Measurements from ENCODE around the gene HENMT1. TPM values are rescaled to one million over a fixed set of nuclear protein-coding genes. Genes with fewer than 3 reads are reported as not detected.

HENMT1 gene
- 1.3 and 2.7 TPM in 2 replicates for total RNA-seq

DNA sequence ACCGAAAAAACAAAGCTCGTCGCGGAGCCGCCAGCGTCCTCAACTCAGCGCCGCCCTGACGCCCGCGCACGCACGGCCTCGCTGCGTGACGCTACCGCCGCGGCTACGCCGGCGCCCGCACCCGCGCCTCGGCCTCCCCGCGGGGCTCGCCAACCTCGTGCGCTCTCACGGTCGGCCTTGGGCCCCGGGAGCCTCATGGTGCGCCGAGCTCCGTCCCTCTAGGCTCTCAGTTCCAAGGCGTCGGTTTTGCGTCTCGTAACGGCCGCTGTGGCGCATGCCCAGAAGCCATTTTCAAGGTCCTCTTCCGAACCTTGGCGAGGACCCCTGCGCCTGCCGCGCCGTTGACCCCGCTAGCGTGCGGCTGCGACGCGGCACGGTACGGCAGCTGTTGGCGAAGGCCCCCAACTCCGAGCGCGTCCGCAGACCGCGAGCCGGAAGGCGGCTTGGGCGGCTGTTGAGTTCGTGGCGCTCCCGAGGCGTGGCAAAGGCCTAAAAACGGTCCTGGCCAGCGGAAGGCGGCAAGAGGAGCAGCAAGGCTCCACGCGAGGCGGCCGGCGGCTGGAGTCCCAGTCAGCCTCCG is at the start of gene HENMT1:
TSS of gene HENMT1 (minus strand) at position 64 of the 580 bp plus-strand sequence. CDS start 1,209 bp downstream, outside the sequence.

DNA sequence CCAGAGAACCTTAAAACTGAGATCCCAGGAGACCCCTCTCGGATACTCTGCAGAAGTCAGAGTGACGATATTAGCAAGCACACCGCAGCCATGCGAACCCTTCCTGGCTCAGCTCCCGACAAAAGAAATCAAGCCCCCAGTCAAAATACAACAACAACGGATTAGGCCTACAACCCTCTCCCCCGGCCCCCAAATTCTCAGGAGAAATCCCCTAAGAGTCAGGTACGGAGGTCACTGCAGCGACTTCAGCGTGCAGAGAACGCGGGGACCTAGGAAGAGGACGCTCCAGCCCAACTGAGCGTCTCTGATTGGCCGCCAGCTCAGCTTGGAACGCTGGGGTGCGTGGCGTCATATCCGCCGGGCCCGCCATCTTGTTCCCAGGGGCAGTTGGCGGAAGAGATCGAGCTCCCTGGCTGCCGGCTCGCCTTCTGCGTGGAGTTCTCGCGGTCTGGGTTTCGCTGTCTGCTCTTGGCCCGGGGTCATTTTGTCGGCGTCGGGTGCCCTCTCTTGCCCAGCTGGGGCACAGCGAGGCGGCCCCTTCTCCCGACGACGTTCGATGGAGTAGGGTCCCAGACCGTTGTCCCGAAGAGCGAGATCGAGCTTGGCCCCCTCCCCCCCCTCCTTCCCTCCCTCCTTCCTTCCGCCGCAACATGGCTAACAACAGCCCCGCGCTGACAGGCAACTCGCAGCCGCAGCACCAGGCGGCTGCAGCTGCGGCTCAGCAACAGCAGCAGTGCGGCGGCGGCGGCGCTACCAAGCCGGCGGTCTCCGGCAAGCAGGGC is 31.2 kb upstream of the HENMT1 start, which contains the start of gene PRPF38B:
TSS of gene PRPF38B (plus strand) at position 369 of the 782 bp plus-strand sequence. CDS start at position 651, 282 bp downstream.

Other genes with a start within 250 kb of the HENMT1 start
- gene NBPF6, start 210.8 kb downstream of the HENMT1 start, total RNA-seq: not detected in 2 replicates
- gene EEIG2, start 101.0 kb downstream of the HENMT1 start, total RNA-seq: 1.6 and 2.3 TPM in 2 replicates
- gene PRPF38B, start 31.2 kb upstream of the HENMT1 start, total RNA-seq: 7.2 and 12.2 TPM in 2 replicates
- gene FNDC7, start 51.8 kb upstream of the HENMT1 start, total RNA-seq: 0.09 TPM in 1 of 2 replicates, not detected in the other
- gene STXBP3, start 85.6 kb upstream of the HENMT1 start, total RNA-seq: 28.6 and 29.1 TPM in 2 replicates
- 0.19 and 0.28 TPM in 2 replicates for gene AKNAD1, start 196.0 kb upstream of the HENMT1 start, total RNA-seq
- 55.5 and 58.9 TPM in 2 replicates for gene GPSM2, start 215.9 kb upstream of the HENMT1 start, total RNA-seq

All from airway epithelial cell (primary cell).